Astrocyte (in vitro differentiated cells and primary cell): Measurements from ENCODE around the gene CDH24.

Experiments used
- EZH2 ChIP-seq: IDR thresholded peaks from 2 replicates; pipeline ENCODE4 v1.6.1; 2012; ENCODE audit warnings: mild to moderate bottlenecking, low read length, inconsistent platforms; ENCODE audit not compliant: insufficient read depth
- TF ChIP-seq, protein P1 (sequence below): IDR thresholded peaks from 2 replicates; pipeline ENCODE4 v1.5.1; 2011; ENCODE audit warnings: low read depth, mild to moderate bottlenecking, inconsistent platforms, low read length, moderate library complexity; ENCODE audit not compliant: insufficient read depth

DNA sequence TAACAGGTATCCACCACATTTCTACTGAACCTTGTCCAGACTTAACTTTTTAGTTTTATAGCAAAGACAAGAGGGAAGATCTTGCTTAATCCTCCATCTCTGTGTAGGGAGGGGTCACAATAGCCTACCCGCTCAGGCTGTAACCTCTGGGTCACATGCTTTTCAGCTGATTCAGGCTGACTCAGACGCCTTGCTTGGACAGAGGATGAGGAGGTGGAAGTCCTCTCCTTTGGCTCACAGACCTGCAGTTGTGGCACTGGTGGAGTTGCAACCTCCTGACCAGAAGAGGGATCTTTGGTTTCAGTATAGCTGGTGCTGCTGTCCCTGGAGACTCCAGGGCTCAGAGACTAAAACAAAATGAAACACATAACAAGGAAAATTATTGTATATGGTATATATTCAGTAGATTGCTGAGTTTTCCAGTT lies 21.4 kb upstream of the CDH24 start:
- TF ChIP-seq, protein P1, sequence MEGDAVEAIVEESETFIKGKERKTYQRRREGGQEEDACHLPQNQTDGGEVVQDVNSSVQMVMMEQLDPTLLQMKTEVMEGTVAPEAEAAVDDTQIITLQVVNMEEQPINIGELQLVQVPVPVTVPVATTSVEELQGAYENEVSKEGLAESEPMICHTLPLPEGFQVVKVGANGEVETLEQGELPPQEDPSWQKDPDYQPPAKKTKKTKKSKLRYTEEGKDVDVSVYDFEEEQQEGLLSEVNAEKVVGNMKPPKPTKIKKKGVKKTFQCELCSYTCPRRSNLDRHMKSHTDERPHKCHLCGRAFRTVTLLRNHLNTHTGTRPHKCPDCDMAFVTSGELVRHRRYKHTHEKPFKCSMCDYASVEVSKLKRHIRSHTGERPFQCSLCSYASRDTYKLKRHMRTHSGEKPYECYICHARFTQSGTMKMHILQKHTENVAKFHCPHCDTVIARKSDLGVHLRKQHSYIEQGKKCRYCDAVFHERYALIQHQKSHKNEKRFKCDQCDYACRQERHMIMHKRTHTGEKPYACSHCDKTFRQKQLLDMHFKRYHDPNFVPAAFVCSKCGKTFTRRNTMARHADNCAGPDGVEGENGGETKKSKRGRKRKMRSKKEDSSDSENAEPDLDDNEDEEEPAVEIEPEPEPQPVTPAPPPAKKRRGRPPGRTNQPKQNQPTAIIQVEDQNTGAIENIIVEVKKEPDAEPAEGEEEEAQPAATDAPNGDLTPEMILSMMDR: no peak
- no peak for TF ChIP-seq EZH2
